GF-D8 (cell line): Measurements from ENCODE around the gene MAP4K2.

Experiments used
- DNase-seq: peaks from one replicate; lab custom pipeline; 2025; lab: John Stamatoyannopoulos, UW

MAP4K2 gene

GRCh38 chr11:64736654-64737053 is 66.4 kb downstream of the MAP4K2 start:
- no peak for DNase-seq

- no peak for DNase-seq
These were observed 67.2 kb downstream of the MAP4K2 start for GRCh38 chr11:64735725-64736259.
